Activated T-helper 17 cell treated with anti-CD3 and anti-CD28 coated beads, Interleukin-2, amount 50 U/mL, for 72 hours (primary cell): Measurements from ENCODE around the gene SDK2. TPM values are rescaled to one million over a fixed set of nuclear protein-coding genes. Genes with fewer than 3 reads are reported as not detected.
A peak's percentile ranks its signal among the peaks of the same experiment; 100 is the strongest.

Source experiments
- ATAC-seq: fragments of 150-1000 bp; cut with Tn5 transposase; replicated peaks from 2 replicates; pipeline ENCODE4 v1.10.0; 2021; ENCODE audit warnings: mild to moderate bottlenecking, moderate library complexity
- H3K27ac Mint-ChIP-seq: one replicate; pipeline ENCODE4 v1.8.0; 2022; ENCODE audit warnings: mixed read lengths
- H3K27me3 Mint-ChIP-seq: one replicate; pipeline ENCODE4 v1.8.0; 2022; ENCODE audit warnings: mixed read lengths
- H3K36me3 Mint-ChIP-seq: one replicate; pipeline ENCODE4 v1.8.0; 2022; ENCODE audit warnings: low read depth, mild to moderate bottlenecking, mixed read lengths
- H3K4me1 Mint-ChIP-seq: one replicate; pipeline ENCODE4 v1.8.0; 2022; ENCODE audit warnings: mixed read lengths
- H3K4me3 Mint-ChIP-seq: one replicate; pipeline ENCODE4 v1.8.0; 2022; ENCODE audit warnings: mild to moderate bottlenecking, mixed read lengths
- H3K9me3 Mint-ChIP-seq: one replicate; pipeline ENCODE4 v1.8.0; 2022; ENCODE audit warnings: mixed read lengths
- total RNA-seq, 2 donors: library from RNA; stranded (reverse); gene quantifications; one replicate each; pipeline ENCODE4 v1.2.3, GENCODE V29; 2022

Gene SDK2
- total RNA-seq, 2 donors from 2014 or later: 0.19 to 0.26 TPM

- no peak overlapping the region for H3K27ac Mint-ChIP-seq
- H3K36me3 Mint-ChIP-seq: no peaks in the 10 kb centered on the region
- no peak for ATAC-seq
- H3K27me3 Mint-ChIP-seq: no peaks in the 10 kb centered on the region
- no peak overlapping the region for H3K4me3 Mint-ChIP-seq
- H3K4me1 Mint-ChIP-seq: peaks cover 7% of the 10 kb centered on the region
- H3K9me3 Mint-ChIP-seq: no peaks in the 10 kb centered on the region
These were observed 46.0 kb downstream of the SDK2 start for GRCh38 chr17:73598212-73598611.

DNA sequence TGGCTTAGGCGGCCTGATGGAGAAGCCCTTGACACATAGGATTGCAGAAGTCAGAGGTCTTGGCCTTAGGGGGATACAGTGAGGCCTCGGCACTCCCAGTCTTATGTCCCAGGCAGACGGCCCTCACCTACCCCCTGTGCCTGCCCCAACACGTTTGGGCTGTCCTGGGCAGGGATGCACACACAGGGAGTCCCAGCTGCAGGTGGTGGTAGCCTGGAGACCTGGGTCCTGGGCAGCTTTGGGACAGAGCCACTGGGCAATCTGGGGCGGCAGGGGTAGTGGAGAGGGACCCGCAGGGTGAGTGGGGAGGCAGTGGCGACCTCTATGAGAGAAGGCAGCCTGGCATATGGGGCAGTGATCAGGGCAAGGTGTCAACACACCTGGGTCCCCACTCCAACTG is 48.3 kb downstream of the SDK2 start:
- no peaks in the 10 kb centered on the region for H3K27me3 Mint-ChIP-seq
- no peak for ATAC-seq
- no peaks in the 10 kb centered on the region for H3K36me3 Mint-ChIP-seq
- H3K4me1 Mint-ChIP-seq: peaks cover 22% of the 10 kb centered on the region
- no peak overlapping the region for H3K4me3 Mint-ChIP-seq
- H3K27ac Mint-ChIP-seq: no peak overlapping the region
- no peaks in the 10 kb centered on the region for H3K9me3 Mint-ChIP-seq

DNA sequence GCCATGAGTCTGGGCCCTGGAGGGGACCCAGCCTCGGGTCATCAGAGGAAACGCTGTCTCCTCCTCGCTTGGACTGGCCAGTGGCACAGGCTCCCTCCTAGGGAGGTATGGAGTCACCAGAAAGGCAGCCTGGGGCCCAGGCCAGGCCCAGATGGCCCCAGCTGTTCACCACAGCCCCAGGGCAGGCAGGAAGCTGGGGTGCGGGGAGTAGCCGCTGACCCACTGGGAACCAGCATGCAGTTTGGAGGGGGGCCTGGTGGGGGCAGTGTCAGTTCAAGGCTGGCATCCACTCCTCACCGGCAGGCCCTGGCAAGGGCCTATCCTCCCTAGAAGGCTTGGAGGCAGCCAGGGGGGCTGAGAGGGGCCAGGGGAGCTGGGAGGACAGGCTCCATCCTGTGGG is 48.8 kb downstream of the SDK2 start:
- Mint-ChIP-seq H3K27me3 (no peaks in the 10 kb centered on the region), H3K36me3 (no peaks in the 10 kb centered on the region), H3K4me1 (peaks cover 22% of the 10 kb centered on the region), H3K4me3 (no peak overlapping the region), H3K27ac (no peak overlapping the region), H3K9me3 (no peaks in the 10 kb centered on the region)
- no peak for ATAC-seq

DNA sequence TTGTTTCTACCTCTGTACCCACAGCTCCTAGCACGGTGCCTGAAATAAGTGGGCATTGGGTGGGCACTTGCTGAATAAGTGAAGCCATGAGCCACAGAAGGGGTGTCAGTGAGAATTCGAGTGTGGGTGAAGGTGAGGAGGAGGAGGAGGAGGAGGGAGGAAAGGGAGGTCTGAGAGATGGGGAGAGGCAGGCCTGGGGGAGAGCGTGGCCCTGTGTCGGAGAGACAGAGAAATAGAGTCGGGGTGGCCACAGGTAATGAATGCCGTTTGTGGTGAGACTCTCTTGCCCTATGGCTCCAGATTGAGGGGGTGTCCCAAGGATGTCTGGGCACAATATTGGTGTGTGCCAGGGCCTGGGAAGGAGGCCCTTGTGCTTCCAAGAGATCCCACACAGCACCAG is 49.2 kb downstream of the SDK2 start:
- ATAC-seq: no peak
- Mint-ChIP-seq H3K36me3 (no peaks in the 10 kb centered on the region), H3K27me3 (no peaks in the 10 kb centered on the region), H3K27ac (no peak overlapping the region), H3K9me3 (no peaks in the 10 kb centered on the region), H3K4me3 (no peak overlapping the region), H3K4me1 (peaks cover 22% of the 10 kb centered on the region)

- Mint-ChIP-seq H3K4me1 (peaks cover 22% of the 10 kb centered on the region), H3K27ac (peak overlapping the region; percentile 88), H3K4me3 (no peak overlapping the region), H3K27me3 (no peaks in the 10 kb centered on the region), H3K9me3 (no peaks in the 10 kb centered on the region), H3K36me3 (no peaks in the 10 kb centered on the region)
- ATAC-seq: no peak
These were observed 49.6 kb downstream of the SDK2 start for GRCh38 chr17:73594598-73594997.

DNA sequence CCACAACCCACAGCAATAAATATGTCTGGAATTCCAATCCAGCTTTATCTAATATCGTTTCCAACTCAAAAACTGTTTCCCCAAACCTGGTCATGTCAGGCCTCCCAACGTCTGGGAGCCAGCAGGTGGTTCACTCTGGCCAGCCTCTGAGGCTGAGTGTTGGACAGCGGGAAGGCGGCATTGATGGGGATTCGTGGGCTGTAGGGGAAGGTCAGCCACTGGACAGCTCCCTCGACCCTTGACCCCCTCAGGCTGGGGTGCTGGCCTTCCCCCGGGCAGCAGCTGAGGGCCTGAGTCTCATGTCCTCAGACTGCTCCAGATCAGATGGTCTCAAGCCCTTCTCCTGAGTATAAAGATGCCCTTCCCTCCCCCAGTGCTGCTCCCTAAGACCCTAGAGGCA is 50.2 kb downstream of the SDK2 start:
- H3K27me3 Mint-ChIP-seq: no peaks in the 10 kb centered on the region
- H3K36me3 Mint-ChIP-seq: no peaks in the 10 kb centered on the region
- no peak overlapping the region for H3K4me3 Mint-ChIP-seq
- peaks cover 26% of the 10 kb centered on the region for H3K4me1 Mint-ChIP-seq
- no peaks in the 10 kb centered on the region for H3K9me3 Mint-ChIP-seq
- ATAC-seq: no peak
- peak overlapping the region; percentile 88 for H3K27ac Mint-ChIP-seq

- Mint-ChIP-seq H3K9me3 (no peaks in the 10 kb centered on the region), H3K36me3 (no peaks in the 10 kb centered on the region), H3K27me3 (no peaks in the 10 kb centered on the region), H3K27ac (peak overlapping the region; percentile 88), H3K4me3 (peak overlapping the region; percentile 72), H3K4me1 (peaks cover 27% of the 10 kb centered on the region)
- ATAC-seq: no peak
These were observed 50.8 kb downstream of the SDK2 start for GRCh38 chr17:73593249-73593965.

- no peaks in the 10 kb centered on the region for H3K27me3 Mint-ChIP-seq
- H3K27ac Mint-ChIP-seq: peak overlapping the region; percentile 88
- peaks cover 27% of the 10 kb centered on the region for H3K4me1 Mint-ChIP-seq
- ATAC-seq: peak; percentile 44
- H3K9me3 Mint-ChIP-seq: no peaks in the 10 kb centered on the region
- H3K36me3 Mint-ChIP-seq: no peaks in the 10 kb centered on the region
- peak overlapping the region; percentile 72 for H3K4me3 Mint-ChIP-seq
These were observed 51.7 kb downstream of the SDK2 start for GRCh38 chr17:73592501-73592961.

DNA sequence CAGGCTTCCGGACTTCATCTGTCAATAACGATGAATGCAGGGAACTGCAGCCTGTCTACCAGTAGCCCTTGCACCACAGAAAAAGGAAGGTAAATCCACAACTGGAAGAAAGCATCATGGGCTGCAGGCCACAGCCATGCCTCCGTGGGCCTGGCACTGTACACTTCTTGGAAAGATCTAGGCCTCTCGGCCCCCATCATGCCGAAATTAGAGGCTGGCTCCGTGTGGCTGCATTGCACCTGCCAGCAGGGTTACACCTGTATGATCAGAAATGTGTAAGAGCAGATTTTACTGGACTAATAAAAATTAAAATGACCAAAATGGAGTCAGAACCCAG is 52.2 kb downstream of the SDK2 start:
- ATAC-seq: no peak
- Mint-ChIP-seq H3K9me3 (no peaks in the 10 kb centered on the region), H3K27me3 (no peaks in the 10 kb centered on the region), H3K4me3 (peak overlapping the region; percentile 72), H3K27ac (peak overlapping the region; percentile 88), H3K4me1 (peaks cover 27% of the 10 kb centered on the region), H3K36me3 (no peaks in the 10 kb centered on the region)

GRCh38 chr17:73591296-73592078 is 52.8 kb downstream of the SDK2 start:
- peak; percentile 61 for ATAC-seq
- Mint-ChIP-seq H3K4me1 (peaks cover 28% of the 10 kb centered on the region), H3K27ac (peak overlapping the region; percentile 88), H3K9me3 (no peaks in the 10 kb centered on the region), H3K36me3 (no peaks in the 10 kb centered on the region), H3K27me3 (no peaks in the 10 kb centered on the region), H3K4me3 (peak overlapping the region; percentile 72)

- Mint-ChIP-seq H3K27me3 (no peaks in the 10 kb centered on the region), H3K4me1 (peaks cover 29% of the 10 kb centered on the region), H3K4me3 (no peak overlapping the region), H3K27ac (peak overlapping the region; percentile 47), H3K9me3 (no peaks in the 10 kb centered on the region), H3K36me3 (no peaks in the 10 kb centered on the region)
- ATAC-seq: no peak
These were observed 54.8 kb downstream of the SDK2 start for GRCh38 chr17:73589363-73589980.

- Mint-ChIP-seq H3K9me3 (no peaks in the 10 kb centered on the region), H3K4me1 (peaks cover 27% of the 10 kb centered on the region), H3K27me3 (no peaks in the 10 kb centered on the region), H3K36me3 (no peaks in the 10 kb centered on the region), H3K4me3 (no peak overlapping the region), H3K27ac (peak overlapping the region; percentile 47)
- ATAC-seq: no peak
These were observed 55.4 kb downstream of the SDK2 start for GRCh38 chr17:73588891-73589290.

DNA sequence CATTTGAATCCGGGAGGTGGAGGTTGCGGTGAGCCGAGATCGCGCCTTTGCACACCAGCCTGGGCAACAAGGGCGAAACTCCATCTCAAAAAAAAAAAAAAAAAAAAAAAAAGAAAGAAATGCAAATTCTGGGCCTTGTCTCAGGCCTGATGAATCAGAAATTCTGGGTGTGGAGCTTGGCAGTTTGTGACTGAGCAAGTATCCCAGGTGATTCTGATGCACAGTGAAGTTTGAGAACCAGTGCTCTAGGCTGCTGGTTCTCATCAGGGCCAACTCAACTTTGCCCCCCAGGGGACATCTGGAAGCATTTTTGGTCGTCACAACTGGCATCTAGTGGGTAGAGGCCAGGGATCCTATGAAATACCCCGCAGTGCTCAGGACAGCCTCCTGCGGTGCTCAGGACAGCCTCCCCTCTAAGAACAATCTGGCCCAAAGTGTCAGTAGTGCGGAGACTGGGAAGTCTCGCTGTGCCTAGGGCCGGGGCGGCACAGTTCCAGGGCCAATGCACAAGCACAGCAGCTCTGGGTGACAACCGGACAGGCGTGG is 55.9 kb downstream of the SDK2 start:
- Mint-ChIP-seq H3K27ac (no peak overlapping the region), H3K36me3 (no peaks in the 10 kb centered on the region), H3K9me3 (no peaks in the 10 kb centered on the region), H3K27me3 (no peaks in the 10 kb centered on the region), H3K4me3 (no peak overlapping the region), H3K4me1 (peaks cover 27% of the 10 kb centered on the region)
- no peak for ATAC-seq

- Mint-ChIP-seq H3K9me3 (no peaks in the 10 kb centered on the region), H3K4me3 (no peak overlapping the region), H3K27me3 (no peaks in the 10 kb centered on the region), H3K4me1 (peaks cover 21% of the 10 kb centered on the region), H3K27ac (peak overlapping the region; percentile 22), H3K36me3 (no peaks in the 10 kb centered on the region)
- no peak for ATAC-seq
These were observed 57.2 kb downstream of the SDK2 start for GRCh38 chr17:73586921-73587602.
